ENCODE measurements around the gene NEDD4L. TPM values are rescaled to one million over a fixed set of nuclear protein-coding genes. Genes with fewer than 3 reads are reported as not detected.
A peak's percentile ranks its signal among the peaks of the same experiment; 100 is the strongest.

The NEDD4L gene
- total RNA-seq, 3 donors from 2014 or later, result 161 to 309 (median 256) TPM

- peaks cover 34% of the 10 kb centered on the region for H3K4me1 ChIP-seq (ENCODE audit: low read depth)
- DNase-seq (peak in 1 of 3 donors; percentile 0), ATAC-seq (peak; percentile 5)
- no peaks in the 10 kb centered on the region for H3K36me3 ChIP-seq (ENCODE audit: low read depth)
- no peak overlapping the region for H3K4me3 ChIP-seq
- TF ChIP-seq, protein P1, sequence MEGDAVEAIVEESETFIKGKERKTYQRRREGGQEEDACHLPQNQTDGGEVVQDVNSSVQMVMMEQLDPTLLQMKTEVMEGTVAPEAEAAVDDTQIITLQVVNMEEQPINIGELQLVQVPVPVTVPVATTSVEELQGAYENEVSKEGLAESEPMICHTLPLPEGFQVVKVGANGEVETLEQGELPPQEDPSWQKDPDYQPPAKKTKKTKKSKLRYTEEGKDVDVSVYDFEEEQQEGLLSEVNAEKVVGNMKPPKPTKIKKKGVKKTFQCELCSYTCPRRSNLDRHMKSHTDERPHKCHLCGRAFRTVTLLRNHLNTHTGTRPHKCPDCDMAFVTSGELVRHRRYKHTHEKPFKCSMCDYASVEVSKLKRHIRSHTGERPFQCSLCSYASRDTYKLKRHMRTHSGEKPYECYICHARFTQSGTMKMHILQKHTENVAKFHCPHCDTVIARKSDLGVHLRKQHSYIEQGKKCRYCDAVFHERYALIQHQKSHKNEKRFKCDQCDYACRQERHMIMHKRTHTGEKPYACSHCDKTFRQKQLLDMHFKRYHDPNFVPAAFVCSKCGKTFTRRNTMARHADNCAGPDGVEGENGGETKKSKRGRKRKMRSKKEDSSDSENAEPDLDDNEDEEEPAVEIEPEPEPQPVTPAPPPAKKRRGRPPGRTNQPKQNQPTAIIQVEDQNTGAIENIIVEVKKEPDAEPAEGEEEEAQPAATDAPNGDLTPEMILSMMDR (IDR thresholded peaks at IDR 0.05), result no peak
- intact Hi-C loops (cut with DNase I, micrococcal nuclease), result no loop called here
- H3K9me3 ChIP-seq, result no peaks in the 10 kb centered on the region
Measured at GRCh38 chr18:58218117-58218516, 174.1 kb downstream of the NEDD4L start.

GRCh38 chr18:58221060-58221725 is 177.2 kb downstream of the NEDD4L start:
- Histone ChIP-seq H3K4me3 (no peak overlapping the region), H3K36me3 (ENCODE audit: low read depth) (no peaks in the 10 kb centered on the region), H3K4me1 (ENCODE audit: low read depth) (peaks cover 29% of the 10 kb centered on the region), H3K9me3 (no peaks in the 10 kb centered on the region)
- peak; percentile 86 for ATAC-seq
- DNase-seq, result peak in 1 of 3 donors; percentile 85
- TF ChIP-seq, protein P1 (IDR thresholded peaks at IDR 0.05), result no peak
- intact Hi-C loops (cut with DNase I, micrococcal nuclease), result no loop called here

DNA sequence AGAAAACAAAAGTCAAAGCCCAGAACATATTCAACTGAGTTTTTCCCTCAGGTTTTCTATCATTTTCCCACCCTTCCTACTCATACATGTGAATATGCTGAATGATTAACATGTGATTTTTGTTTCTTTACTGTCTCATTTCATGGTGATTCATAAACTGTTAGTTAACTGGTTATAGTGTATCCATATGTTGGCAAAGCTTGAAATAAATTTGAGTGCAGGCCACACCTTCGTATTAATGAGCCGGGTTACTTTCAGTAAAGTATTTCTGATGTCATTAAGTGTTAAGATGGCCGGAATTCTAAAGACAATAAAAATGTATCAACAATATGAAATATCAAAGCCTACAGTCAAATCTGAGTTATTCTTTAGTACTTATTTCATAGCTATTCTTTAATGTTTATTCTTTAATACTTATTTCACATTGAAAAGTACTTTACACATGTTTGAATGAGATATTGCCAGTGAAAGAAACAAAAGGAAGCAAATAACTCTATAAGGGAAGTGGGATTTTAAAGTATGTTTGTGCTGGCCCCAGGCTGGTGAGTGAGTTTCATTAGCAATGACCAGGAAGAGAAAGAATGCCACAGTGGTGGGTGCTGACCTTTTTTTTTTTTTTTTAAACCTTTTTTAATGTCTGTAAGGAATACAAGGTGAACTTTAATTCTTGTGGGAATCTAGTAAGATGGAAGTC is 178.6 kb downstream of the NEDD4L start:
- Histone ChIP-seq H3K4me3 (no peak overlapping the region), H3K4me1 (ENCODE audit: low read depth) (peaks cover 25% of the 10 kb centered on the region), H3K9me3 (no peaks in the 10 kb centered on the region), H3K36me3 (ENCODE audit: low read depth) (no peaks in the 10 kb centered on the region)
- intact Hi-C loops (cut with DNase I, micrococcal nuclease), result no loop called here
- TF ChIP-seq, protein P1 (IDR thresholded peaks at IDR 0.05), result no peak
- peak in 1 of 3 donors; percentile 10 for DNase-seq
- no peak for ATAC-seq

DNA sequence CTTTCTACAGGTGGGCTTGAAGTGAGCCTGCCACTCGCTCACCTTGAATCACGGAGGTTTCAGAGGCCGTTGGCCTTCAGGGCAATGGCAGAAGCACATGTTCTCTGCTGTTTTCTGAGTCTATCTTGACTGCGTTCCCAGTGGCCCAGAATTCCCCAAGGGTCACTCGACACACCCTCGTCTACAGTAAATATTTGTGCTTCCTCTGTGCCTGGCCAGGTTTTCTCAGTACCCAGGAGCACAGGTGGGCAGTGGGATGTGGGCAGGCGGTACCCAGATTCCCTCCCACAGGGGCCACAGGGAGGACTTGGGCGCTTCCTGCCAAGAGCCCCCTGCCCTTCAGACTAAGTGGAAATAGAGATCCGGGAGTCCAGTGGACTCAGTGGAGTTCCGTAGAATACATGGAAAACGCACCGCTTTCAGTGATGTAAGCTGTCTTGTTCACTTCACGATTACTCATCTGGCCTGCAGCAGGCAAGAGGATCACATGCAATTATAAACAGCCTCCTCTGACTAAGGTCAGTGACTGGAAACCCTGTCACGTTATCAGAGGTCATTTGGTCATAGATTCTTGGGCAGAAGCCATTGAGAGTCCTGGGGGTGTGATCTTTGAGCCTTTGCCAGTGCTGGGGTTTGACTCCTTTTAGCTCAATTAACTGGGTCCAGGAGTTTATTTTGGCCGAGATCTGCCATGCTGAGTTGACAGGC is 179.8 kb downstream of the NEDD4L start:
- H3K4me3 ChIP-seq, result no peak overlapping the region
- H3K4me1 ChIP-seq (ENCODE audit: low read depth), result peaks cover 25% of the 10 kb centered on the region
- H3K9me3 ChIP-seq, result no peaks in the 10 kb centered on the region
- TF ChIP-seq, protein P1 (IDR thresholded peaks at IDR 0.05), result no peak
- ATAC-seq, result peak; percentile 75
- peak in 2 of 3 donors; percentile 62 to 76 for DNase-seq
- intact Hi-C loops (cut with DNase I, micrococcal nuclease), result no loop called here
- H3K36me3 ChIP-seq (ENCODE audit: low read depth), result no peaks in the 10 kb centered on the region

DNA sequence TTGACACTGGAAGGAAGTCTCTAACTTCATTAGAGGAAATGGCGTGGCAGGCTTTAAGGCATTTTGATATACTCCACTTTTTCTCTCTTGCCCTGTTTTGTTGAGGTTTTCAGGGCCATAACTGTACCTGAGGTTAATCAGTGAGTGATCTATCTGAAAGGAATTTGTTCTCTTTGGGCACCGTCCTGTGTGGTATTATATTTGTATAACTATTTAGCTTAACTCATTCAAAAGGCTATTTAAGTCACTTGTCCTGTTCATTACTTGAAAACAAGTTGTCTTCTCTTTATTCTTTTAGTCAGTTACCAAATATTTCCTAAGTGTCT is 180.4 kb downstream of the NEDD4L start:
- Histone ChIP-seq H3K9me3 (no peaks in the 10 kb centered on the region), H3K4me1 (ENCODE audit: low read depth) (peaks cover 25% of the 10 kb centered on the region), H3K36me3 (ENCODE audit: low read depth) (no peaks in the 10 kb centered on the region), H3K4me3 (no peak overlapping the region)
- TF ChIP-seq, protein P1 (IDR thresholded peaks at IDR 0.05), result no peak
- intact Hi-C loops (cut with DNase I, micrococcal nuclease), result no loop called here
- ATAC-seq (no peak), DNase-seq (no peak)
